PFSK-1 (cell line): Measurements from ENCODE around the gene MFN2.

Experiments
- FOXP2 ChIP-seq: optimal IDR thresholded peaks from 2 replicates; pipeline ENCODE3; 2011; ENCODE audit warnings: borderline replicate concordance, control low read depth, inconsistent platforms; ENCODE audit not compliant: insufficient read depth; ENCODE audit errors: extremely low read length, extremely low read depth
- POLR2AphosphoS5 ChIP-seq: IDR thresholded peaks from 2 replicates; pipeline ENCODE4 v1.6.1; 2012; ENCODE audit warnings: low read depth, mild to moderate bottlenecking, control low read depth, low read length, moderate library complexity
- SIN3A ChIP-seq: IDR thresholded peaks from 2 replicates; pipeline ENCODE4 v1.6.1; 2012; ENCODE audit warnings: mild to moderate bottlenecking, low read length, moderate library complexity, borderline replicate concordance; ENCODE audit not compliant: insufficient read depth
- TAF1 ChIP-seq: IDR thresholded peaks from 2 replicates; pipeline ENCODE4 v1.6.1; 2012; ENCODE audit warnings: low read length, control low read depth, borderline replicate concordance; ENCODE audit not compliant: insufficient read depth
- TF ChIP-seq, protein P1 (sequence below), 2 experiments: IDR thresholded peaks; 2 replicates each; pipeline versions ENCODE4 v1.6.1 to v1.8.0; 2011 to 2012; ENCODE audit warnings: low read depth in 2 of 2, low read length in 2 of 2, control low read depth in 1 of 2, inconsistent platforms in 1 of 2, mild to moderate bottlenecking in 1 of 2, moderate library complexity in 1 of 2; ENCODE audit not compliant: insufficient read depth in 1 of 2

Gene MFN2

DNA sequence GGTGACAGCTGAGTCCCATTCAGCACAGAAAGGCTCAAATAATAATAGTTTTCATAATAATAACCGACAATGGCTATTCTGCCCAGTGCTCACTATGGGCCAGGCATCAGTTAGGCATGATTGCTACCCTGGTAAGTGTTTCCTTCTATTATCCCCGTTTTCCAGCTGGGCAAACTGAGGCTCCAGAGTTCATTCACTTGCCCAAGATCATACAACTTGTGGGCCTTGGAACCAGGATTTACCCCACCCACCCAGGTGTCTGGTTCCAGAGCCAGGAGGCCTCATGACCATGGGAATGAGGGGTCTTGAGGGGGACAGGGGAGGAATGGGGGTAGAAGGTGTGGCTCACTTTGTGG lies 45.2 kb upstream of the MFN2 start:
- TF ChIP-seq SIN3A, result no peak
- TF ChIP-seq FOXP2, result no peak
- no peak for TF ChIP-seq POLR2AphosphoS5

DNA sequence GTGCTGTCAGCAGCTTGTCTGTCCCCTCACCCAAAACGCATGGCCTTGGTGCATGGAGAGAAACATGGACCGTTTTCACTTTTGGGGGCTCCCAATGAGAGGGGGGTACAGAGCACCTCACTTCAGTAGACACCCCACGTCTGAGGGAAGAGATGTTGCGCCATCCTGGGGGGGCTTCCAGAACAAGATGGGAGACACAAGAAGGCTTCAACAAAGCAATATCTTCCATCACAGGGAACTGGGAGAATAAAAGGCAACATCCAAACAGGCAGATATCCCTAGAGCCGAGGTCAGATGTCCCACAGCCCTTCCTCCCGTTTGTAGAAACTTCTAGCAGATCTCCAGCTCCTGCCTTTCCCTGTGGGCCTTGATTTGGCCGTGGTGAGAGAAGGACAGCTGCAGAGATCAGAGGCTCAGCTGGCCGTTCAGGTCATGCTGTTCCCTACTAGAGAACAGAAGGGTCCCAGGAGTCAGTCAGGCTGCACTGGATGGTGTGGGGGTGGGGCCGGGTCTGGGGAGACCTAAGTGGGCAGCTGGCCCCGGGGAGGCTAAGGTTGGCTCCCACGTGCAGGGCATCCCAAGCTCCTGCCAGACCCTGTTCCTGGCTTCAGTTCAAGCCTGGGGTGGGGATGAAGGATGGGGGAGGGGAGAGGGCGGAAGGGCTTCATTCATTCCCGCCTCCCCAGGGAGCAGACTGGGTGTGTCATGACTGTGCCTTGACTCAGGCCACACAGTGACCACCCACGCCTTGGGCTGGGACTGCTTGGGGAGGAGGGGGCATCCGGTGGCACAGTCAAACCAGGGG lies 41.3 kb upstream of the MFN2 start:
- TF ChIP-seq POLR2AphosphoS5 (no peak), FOXP2 (no peak), TAF1 (no peak), SIN3A (no peak)
- TF ChIP-seq, protein P1, sequence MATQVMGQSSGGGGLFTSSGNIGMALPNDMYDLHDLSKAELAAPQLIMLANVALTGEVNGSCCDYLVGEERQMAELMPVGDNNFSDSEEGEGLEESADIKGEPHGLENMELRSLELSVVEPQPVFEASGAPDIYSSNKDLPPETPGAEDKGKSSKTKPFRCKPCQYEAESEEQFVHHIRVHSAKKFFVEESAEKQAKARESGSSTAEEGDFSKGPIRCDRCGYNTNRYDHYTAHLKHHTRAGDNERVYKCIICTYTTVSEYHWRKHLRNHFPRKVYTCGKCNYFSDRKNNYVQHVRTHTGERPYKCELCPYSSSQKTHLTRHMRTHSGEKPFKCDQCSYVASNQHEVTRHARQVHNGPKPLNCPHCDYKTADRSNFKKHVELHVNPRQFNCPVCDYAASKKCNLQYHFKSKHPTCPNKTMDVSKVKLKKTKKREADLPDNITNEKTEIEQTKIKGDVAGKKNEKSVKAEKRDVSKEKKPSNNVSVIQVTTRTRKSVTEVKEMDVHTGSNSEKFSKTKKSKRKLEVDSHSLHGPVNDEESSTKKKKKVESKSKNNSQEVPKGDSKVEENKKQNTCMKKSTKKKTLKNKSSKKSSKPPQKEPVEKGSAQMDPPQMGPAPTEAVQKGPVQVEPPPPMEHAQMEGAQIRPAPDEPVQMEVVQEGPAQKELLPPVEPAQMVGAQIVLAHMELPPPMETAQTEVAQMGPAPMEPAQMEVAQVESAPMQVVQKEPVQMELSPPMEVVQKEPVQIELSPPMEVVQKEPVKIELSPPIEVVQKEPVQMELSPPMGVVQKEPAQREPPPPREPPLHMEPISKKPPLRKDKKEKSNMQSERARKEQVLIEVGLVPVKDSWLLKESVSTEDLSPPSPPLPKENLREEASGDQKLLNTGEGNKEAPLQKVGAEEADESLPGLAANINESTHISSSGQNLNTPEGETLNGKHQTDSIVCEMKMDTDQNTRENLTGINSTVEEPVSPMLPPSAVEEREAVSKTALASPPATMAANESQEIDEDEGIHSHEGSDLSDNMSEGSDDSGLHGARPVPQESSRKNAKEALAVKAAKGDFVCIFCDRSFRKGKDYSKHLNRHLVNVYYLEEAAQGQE (IDR thresholded peaks at IDR 0.05; ENCODE audit: insufficient read depth in 1 of 2, low read depth in 2 of 2, low read length in 2 of 2), result no peak

GRCh38 chr1:11940260-11940921 lies 39.9 kb upstream of the MFN2 start:
- TF ChIP-seq SIN3A (no peak), TAF1 (no peak), POLR2AphosphoS5 (no peak), FOXP2 (no peak)
- TF ChIP-seq, protein P1 (IDR thresholded peaks at IDR 0.05; ENCODE audit: insufficient read depth in 1 of 2, low read depth in 2 of 2, low read length in 2 of 2), result no peak

- TF ChIP-seq POLR2AphosphoS5, result no peak
- no peak for TF ChIP-seq SIN3A
- TF ChIP-seq, protein P1 (IDR thresholded peaks at IDR 0.05; ENCODE audit: insufficient read depth in 1 of 2, low read depth in 2 of 2, low read length in 2 of 2), result no peak
- TF ChIP-seq FOXP2, result no peak
- no peak for TF ChIP-seq TAF1
Measured at GRCh38 chr1:11942280-11942679, 38.0 kb upstream of the MFN2 start.

DNA sequence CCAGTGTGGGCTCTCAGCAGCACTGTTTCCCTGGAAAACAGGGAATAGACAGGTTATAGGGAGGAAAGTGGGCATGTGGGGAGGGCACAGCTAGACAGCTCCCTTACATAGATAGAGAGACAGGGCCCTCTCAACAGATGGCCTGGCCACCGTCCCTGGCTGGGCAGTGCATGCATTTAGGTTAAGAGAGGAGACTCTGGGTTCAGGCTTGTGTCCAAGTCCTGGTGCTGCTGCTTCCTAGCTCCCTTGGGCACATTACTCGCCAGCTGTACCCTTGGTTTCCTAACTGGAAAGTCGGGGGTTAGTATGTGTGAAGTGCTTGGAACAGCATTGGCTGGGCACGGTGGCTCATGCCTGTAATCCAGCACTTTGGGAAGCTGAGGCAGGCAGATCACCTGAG lies 36.6 kb upstream of the MFN2 start:
- TF ChIP-seq POLR2AphosphoS5 (no peak), TAF1 (no peak), FOXP2 (no peak), SIN3A (no peak)
- TF ChIP-seq, protein P1 (IDR thresholded peaks at IDR 0.05; ENCODE audit: insufficient read depth in 1 of 2, low read depth in 2 of 2, low read length in 2 of 2), result no peak
